Measurements from ENCODE around the gene CFAP410.
A peak's percentile ranks its signal among the peaks of the same experiment; 100 is the strongest.
"Not testable (repeated sequence)": the region's sequence is repeated elsewhere in the genome, so short reads cannot be mapped to it uniquely, and the experiment has no call there.

Gene CFAP410

GRCh38 chr21:44296916-44297315 is 42.3 kb downstream of the CFAP410 start:
- DNase-seq, result no peak

DNA sequence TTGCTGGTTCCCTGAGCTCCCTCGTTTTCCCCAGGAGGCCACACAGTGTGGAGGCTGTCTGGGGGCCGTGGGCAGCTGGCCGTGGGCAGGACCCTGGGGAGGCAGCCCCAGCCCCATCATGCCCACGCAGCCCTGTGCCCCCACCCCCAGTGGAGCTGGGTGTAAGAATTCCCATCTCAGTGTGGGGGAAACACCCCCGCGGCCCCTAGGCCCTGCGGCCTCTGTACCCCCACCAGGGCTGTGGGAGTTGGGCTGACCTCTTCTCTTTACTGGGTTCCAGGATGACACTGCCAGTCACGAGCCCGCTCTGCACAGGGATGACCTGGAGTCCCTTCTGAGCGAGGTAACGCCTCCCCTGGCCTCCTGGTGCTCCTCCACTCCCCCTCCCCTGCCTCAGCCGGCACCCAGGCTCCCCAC is 43.1 kb downstream of the CFAP410 start:
- DNase-seq, result no peak

GRCh38 chr21:44295646-44296045 is 43.5 kb downstream of the CFAP410 start:
- no peak for DNase-seq

GRCh38 chr21:44295163-44295573 is 44.0 kb downstream of the CFAP410 start:
- no peak for DNase-seq

- peak in 1 of 2 donors; percentile 8 for DNase-seq
Measured at GRCh38 chr21:44294391-44295162, 44.6 kb downstream of the CFAP410 start.

DNA sequence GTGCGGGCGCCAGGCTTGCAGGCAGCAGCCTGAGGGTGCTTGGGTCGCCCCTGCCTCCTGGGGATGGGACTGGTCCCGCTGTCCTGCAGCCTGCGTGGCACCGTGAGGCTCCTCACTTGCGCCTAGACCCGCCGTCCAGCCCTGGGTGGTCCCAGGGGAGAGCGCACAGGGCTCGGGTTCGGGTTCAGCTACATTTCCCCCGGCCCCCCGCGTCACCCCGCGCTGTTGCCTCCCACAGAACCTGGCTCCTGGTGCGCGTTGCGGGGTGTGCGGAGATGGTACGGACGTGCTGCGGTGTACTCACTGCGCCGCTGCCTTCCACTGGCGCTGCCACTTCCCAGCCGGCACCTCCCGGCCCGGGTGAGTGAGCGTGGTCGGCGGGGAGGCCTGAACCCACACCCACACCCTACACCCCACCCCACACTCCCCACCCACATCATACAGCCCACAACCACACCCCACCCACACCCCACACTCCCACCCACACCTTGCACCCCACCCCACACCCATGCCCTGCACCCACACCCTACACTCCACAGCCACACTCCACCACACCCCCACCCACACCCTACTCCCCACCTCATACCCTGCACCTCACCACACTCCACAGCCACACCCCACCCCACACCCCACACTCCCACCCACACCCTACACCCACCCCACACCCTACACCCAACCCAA is 45.5 kb downstream of the CFAP410 start:
- DNase-seq, result no peak

GRCh38 chr21:44292812-44293195 is 46.4 kb downstream of the CFAP410 start:
- no peak for DNase-seq

GRCh38 chr21:44291936-44292811 is 47.0 kb downstream of the CFAP410 start:
- DNase-seq, result no peak

GRCh38 chr21:44291078-44291935 is 47.9 kb downstream of the CFAP410 start:
- DNase-seq, result no peak

DNA sequence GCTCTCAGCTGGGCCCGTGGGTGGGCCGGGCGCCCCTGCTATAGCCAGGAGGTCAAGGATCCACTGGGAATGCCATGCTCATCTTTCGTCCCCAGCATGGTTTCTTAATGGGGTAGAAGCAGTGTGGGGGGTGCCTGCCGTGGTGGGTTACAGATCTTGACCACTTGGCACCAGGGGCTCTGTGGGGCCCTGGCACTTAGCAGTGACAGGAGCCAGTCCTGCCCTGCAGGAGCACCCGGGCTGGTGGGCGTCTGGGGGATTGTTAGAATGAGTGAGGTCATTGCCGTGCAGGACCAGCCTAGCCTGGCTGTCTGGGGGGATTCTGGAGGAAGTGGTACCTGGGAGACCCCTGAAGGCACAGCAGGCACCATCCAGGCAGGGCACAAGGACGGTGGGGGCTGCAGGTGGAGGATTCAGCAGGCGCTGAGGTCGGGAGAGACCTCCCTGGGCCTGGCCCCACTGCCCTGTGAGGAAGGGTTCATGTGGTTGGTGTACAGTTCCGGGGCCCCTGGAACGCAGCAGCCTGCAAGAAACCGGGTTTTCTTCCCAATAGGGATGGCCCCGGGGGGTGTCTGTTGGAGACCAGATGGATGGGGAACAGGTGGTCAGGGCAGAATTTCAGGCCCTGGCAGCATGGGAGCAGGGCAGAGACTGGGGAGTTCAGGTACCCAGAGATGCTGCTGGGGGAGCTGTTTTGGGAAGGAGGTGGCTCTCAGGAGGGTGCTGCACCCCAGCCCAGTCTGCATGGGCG is 48.7 kb downstream of the CFAP410 start:
- DNase-seq, result no peak

- DNase-seq, result no peak
Measured at GRCh38 chr21:44289381-44290010, 49.7 kb downstream of the CFAP410 start.

DNA sequence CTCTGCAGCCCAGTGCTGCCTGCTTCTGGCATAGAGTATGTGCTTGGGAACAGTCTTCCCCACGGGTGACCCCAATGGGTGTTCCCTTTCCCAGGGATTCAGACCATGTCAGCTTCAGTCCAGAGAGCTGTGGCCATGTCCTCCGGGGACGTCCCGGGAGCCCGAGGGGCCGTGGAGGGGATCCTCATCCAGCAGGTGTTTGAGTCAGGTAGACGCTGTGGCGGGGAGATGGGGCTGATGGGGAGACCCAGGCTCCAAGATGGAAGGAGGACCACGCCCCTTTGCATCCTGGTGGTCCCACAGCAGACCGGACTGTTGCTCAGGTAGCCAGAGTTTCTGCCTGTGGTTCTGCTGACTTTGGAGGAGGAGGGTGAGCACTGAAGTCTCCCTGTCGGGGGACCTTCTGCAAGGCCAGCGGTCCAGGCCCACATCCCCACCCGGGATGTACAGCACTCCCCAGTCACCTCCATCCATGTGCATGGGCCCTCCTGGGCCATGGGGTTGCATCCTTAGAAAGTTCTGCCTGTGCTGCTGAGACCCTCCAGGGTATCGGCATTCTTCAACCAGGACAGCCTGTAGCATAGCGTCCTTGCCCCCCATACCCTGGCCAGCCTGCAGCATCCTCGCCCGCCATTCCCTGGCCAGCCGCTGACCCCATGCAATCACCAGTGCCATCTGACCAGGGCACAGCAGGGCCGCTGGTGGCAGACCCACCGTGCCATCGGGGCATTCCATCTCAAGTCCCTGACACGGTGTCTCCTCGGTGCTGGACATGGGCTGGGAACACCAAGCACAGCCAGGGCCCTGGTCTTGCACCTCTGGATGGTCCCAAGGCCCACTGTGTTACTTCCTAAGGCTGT is 50.7 kb downstream of the CFAP410 start:
- no peak for DNase-seq

DNA sequence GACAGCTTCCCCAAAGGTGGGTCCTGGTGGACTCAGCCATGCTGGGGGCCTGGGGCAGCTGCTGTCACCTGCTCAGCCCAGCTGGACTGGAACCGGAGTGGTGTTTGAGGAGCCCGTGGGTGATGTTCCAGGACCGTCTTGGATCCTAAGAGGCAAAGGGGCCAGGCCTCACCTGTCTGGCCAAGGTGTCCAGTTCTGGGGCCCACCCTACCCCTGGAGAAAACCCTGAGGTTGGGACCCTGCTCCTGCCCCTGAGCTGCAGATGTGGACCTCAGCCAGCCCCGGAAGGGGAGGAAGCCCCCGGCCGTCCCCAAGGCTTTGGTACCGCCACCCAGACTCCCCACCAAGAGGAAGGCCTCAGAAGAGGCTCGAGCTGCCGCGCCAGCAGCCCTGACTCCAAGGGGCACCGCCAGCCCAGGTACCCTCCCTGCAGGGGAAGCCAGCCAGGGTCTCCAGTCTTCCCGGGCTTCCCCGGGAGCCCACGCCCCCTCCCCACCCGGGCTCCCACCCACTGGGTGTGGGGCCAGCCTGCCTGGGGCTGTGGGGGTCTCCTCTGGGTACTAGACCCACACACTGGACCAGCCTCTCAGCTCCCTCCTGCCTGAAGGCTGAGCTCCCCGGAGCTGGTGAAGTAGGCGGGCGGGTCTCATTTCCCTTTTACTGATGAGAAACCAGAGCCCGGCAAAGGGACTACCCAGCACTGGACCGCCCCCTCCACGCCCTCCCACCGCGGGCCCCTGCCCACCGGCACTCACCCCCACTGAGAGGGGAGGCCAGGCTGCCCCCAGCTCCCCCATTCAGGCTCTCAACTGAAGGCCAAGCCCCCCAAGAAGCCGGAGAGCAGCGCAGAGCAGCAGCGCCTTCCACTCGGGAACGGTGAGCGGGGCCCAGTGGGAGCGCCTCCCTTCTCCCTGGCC is 52.2 kb downstream of the CFAP410 start:
- no peak for DNase-seq

- no peak for DNase-seq
Measured at GRCh38 chr21:44286086-44286715, 53.0 kb downstream of the CFAP410 start.

DNA sequence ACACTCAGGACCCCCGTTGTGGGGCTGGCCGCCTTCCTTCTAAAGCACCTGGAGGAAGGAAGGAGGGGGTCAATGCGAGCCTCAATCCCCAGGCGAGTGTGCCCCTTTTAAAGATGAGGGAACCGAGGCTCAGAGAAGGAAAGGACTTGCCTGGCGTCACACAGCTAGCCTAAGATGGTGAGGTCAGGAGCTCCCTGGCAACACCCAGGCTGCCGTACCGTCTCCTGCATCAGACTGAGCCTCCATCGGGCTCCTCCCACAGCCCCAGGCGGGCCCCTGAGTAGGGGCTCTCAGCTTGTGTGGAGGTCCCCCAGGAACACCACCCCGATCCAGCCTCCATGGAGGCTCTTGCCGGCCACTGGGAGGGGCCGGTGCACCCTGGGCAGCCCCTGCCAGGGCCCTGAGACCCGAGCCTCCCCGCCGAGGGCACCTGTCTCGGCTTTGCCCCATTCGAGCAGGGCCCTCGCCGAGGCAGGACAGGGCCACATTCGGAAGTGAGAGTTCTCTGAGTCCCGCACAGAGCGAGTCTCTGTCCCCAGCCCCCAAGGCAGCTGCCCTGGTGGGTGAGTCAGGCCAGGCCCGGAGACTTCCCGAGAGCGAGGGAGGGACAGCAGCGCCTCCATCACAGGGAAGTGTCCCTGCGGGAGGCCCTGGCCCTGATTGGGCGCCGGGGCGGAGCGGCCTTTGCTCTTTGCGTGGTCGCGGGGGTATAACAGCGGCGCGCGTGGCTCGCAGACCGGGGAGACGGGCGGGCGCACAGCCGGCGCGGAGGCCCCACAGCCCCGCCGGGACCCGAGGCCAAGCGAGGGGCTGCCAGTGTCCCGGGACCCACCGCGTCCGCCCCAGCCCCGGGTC is 53.8 kb downstream of the CFAP410 start, which contains the start of gene AIRE:
Gene AIRE (plus strand): TSS at position 739 of the 855 bp plus-strand sequence. CDS start 131 bp downstream, outside the sequence.
- DNase-seq, result peak in 1 of 2 donors; percentile 19

- DNase-seq, result peak in 1 of 2 donors; percentile 33
Measured at GRCh38 chr21:44283948-44284347, 55.2 kb downstream of the CFAP410 start.

GRCh38 chr21:44283211-44283785 is 55.9 kb downstream of the CFAP410 start:
- not testable (repeated sequence) for DNase-seq

Data from bone marrow (tissue), 2 donors.